A673 (cell line): ENCODE results near the gene ARHGEF4. TPM values are rescaled to one million over a fixed set of nuclear protein-coding genes. Genes with fewer than 3 reads are reported as not detected.

Experiments used
- BruUV-seq: library from RNA; stranded (reverse); fragments of 400-500 nt; replicated peaks from 2 replicates; lab custom pipeline; 2021; lab: Mats Ljungman, UMichigan
- CTCF ChIA-PET: fragments of 300-600 bp; sonication (Branson Sonifier 250); formaldehyde crosslinking; loops from one replicate; lab custom pipeline; 2022; ENCODE audit warnings: antibody characterized with exemption; lab: Charles Lee
- POLR2A ChIA-PET: fragments of 300-600 bp; sonication (Branson Sonifier 250); formaldehyde crosslinking; loops from one replicate; lab custom pipeline; 2022; ENCODE audit warnings: antibody characterized with exemption; ENCODE audit not compliant: low non-redundant PET; lab: Charles Lee
- DNase-seq: peaks from one replicate; pipeline ENCODE4 v3.0.0-alpha.2; 2015; ENCODE audit warnings: low spot score
- H3K27ac ChIP-seq: fragments of 200-600 bp; sonication (generic); 2 replicates; pipeline ENCODE4 v1.5.1; 2016; ENCODE audit warnings: mixed run types, low read depth, mild to moderate bottlenecking, mixed read lengths, antibody characterized with exemption, low read length; ENCODE audit not compliant: poor library complexity, severe bottlenecking
- H3K27me3 ChIP-seq: fragments of 200-600 bp; sonication (generic); replicated peaks from 2 replicates; pipeline ENCODE4 v1.6.1; 2017; ENCODE audit warnings: mixed run types, low read depth, mild to moderate bottlenecking, mixed read lengths, antibody characterized with exemption, low read length; ENCODE audit not compliant: insufficient read depth, poor library complexity
- H3K36me3 ChIP-seq: fragments of 200-600 bp; sonication (generic); 2 replicates; pipeline ENCODE4 v1.6.1; 2016; ENCODE audit warnings: mixed run types, mild to moderate bottlenecking, mixed read lengths, antibody characterized with exemption, low read length; ENCODE audit not compliant: insufficient read depth, poor library complexity, severe bottlenecking
- H3K4me1 ChIP-seq: fragments of 200-600 bp; sonication (generic); 2 replicates; pipeline ENCODE4 v1.6.1; 2017; ENCODE audit warnings: mixed run types, mild to moderate bottlenecking, mixed read lengths, antibody characterized with exemption, low read length; ENCODE audit not compliant: insufficient read depth, poor library complexity, severe bottlenecking
- H3K4me3 ChIP-seq: fragments of 200-600 bp; sonication (generic); 2 replicates; pipeline ENCODE4 v1.5.1; 2016; ENCODE audit warnings: low read depth, mixed run types, mild to moderate bottlenecking, mixed read lengths, low read length; ENCODE audit not compliant: poor library complexity, severe bottlenecking
- H3K9me3 ChIP-seq: fragments of 200-600 bp; sonication (generic); 2 replicates; pipeline ENCODE4 v1.6.1; 2016; ENCODE audit warnings: mixed run types, low read depth, mild to moderate bottlenecking, mixed read lengths, antibody characterized with exemption, low read length; ENCODE audit not compliant: poor library complexity, severe bottlenecking
- EZH2 ChIP-seq: fragments of 200-600 bp; sonication (generic); IDR thresholded peaks from 2 replicates; pipeline ENCODE4 v1.6.1; 2017; ENCODE audit warnings: borderline replicate concordance, low read depth, mild to moderate bottlenecking, mixed read lengths, antibody characterized with exemption, low read length; ENCODE audit not compliant: poor library complexity, severe bottlenecking
- intact Hi-C: fragments of 100-400 bp; cut with micrococcal nuclease; formaldehyde crosslinking; loops from one replicate; pipeline ENCODE4 v1.10.0; 2022; ENCODE audit not compliant: unreplicated experiment
- total RNA-seq: library from RNA; stranded (reverse); gene quantifications from 2 replicates; pipeline ENCODE4 v1.2.3, GENCODE V29; 2021
- TF ChIP-seq, protein P1 (sequence below): fragments of 300-800, 200-600 bp; sonication (generic); conservative IDR thresholded peaks from 2 replicates; pipeline ENCODE4 v1.5.1; 2017; ENCODE audit warnings: low read depth, mild to moderate bottlenecking, antibody characterized with exemption, low read length, moderate library complexity, mixed read lengths

The ARHGEF4 gene
- total RNA-seq, 1 experiment from 2014 or later, result 2.1 TPM

- no peak for TF ChIP-seq EZH2
- TF ChIP-seq, protein P1, sequence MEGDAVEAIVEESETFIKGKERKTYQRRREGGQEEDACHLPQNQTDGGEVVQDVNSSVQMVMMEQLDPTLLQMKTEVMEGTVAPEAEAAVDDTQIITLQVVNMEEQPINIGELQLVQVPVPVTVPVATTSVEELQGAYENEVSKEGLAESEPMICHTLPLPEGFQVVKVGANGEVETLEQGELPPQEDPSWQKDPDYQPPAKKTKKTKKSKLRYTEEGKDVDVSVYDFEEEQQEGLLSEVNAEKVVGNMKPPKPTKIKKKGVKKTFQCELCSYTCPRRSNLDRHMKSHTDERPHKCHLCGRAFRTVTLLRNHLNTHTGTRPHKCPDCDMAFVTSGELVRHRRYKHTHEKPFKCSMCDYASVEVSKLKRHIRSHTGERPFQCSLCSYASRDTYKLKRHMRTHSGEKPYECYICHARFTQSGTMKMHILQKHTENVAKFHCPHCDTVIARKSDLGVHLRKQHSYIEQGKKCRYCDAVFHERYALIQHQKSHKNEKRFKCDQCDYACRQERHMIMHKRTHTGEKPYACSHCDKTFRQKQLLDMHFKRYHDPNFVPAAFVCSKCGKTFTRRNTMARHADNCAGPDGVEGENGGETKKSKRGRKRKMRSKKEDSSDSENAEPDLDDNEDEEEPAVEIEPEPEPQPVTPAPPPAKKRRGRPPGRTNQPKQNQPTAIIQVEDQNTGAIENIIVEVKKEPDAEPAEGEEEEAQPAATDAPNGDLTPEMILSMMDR, result no peak
- ChIA-PET POLR2A (no interaction called here), CTCF (no interaction called here)
- Histone ChIP-seq H3K4me1 (no peaks in the 10 kb centered on the region), H3K4me3 (no peak overlapping the region), H3K27me3 (peaks cover 11% of the 10 kb centered on the region), H3K36me3 (no peaks in the 10 kb centered on the region), H3K27ac (no peak overlapping the region), H3K9me3 (no peaks in the 10 kb centered on the region)
- no peak for DNase-seq
- BruUV-seq, result no TSS peak
- intact Hi-C loops, result no loop called here
These were observed 186.0 kb downstream of the ARHGEF4 start for GRCh38 chr2:131022731-131023130.

DNA sequence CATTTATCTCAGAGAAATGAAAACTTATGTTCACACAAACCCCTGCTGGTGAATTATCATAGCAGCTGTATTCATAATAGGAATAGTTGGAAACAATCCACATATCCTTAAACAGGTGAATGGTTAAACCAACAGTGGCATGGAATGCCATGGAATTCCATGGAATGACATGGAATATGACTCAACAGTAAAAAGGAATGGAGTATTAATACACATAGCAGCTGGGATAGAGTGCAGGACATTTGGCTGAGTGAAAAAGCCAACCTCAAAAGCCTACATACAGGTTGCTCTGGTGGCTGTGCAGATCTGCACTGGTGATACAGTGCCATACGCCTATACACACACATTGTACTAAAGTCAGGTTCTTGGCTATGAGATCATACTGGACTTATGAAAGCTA is 187.0 kb downstream of the ARHGEF4 start:
- TF ChIP-seq, protein P1, result no peak
- TF ChIP-seq EZH2, result no peak
- Histone ChIP-seq H3K27me3 (peaks cover 2% of the 10 kb centered on the region), H3K36me3 (no peaks in the 10 kb centered on the region), H3K4me3 (no peak overlapping the region), H3K4me1 (no peaks in the 10 kb centered on the region), H3K27ac (no peak overlapping the region), H3K9me3 (no peaks in the 10 kb centered on the region)
- BruUV-seq, result no TSS peak
- DNase-seq, result no peak
- intact Hi-C loops, result no loop called here
- ChIA-PET POLR2A (no interaction called here), CTCF (no interaction called here)

- Histone ChIP-seq H3K9me3 (no peaks in the 10 kb centered on the region), H3K4me1 (no peaks in the 10 kb centered on the region), H3K36me3 (no peaks in the 10 kb centered on the region), H3K27ac (no peak overlapping the region), H3K4me3 (no peak overlapping the region), H3K27me3 (no peaks in the 10 kb centered on the region)
- ChIA-PET POLR2A (no interaction called here), CTCF (no interaction called here)
- intact Hi-C loops, result no loop called here
- no TSS peak for BruUV-seq
- TF ChIP-seq, protein P1, result no peak
- TF ChIP-seq EZH2, result no peak
- no peak for DNase-seq
These were observed 190.2 kb downstream of the ARHGEF4 start for GRCh38 chr2:131026919-131027318.
